Upper lobe of right lung (tissue), 1 donor: ENCODE results near the gene CBLN2. TPM values are rescaled to one million over a fixed set of nuclear protein-coding genes. Genes with fewer than 3 reads are reported as not detected.

Experiments
- ATAC-seq: fragments of 200-7000 bp; cut with Tn5 transposase; one replicate; pipeline ENCODE4 v1.9.1; 2020; ENCODE audit warnings: mild to moderate bottlenecking, moderate library complexity
- DNase-seq: peaks from one replicate; pipeline ENCODE4 v3.0.0-alpha.2; 2020
- H3K27ac ChIP-seq: fragments of 200-600 bp; one replicate; pipeline ENCODE4 v1.8.0; 2022
- H3K27me3 ChIP-seq: fragments of 200-600 bp; one replicate; pipeline ENCODE4 v1.8.0; 2022; ENCODE audit warnings: mild to moderate bottlenecking
- H3K36me3 ChIP-seq: fragments of 200-600 bp; one replicate; pipeline ENCODE4 v1.8.0; 2022
- H3K4me1 ChIP-seq: fragments of 200-600 bp; one replicate; pipeline ENCODE4 v1.8.0; 2022
- H3K4me3 ChIP-seq: fragments of 200-600 bp; one replicate; pipeline ENCODE4 v1.8.0; 2022; ENCODE audit warnings: mild to moderate bottlenecking
- H3K9me3 ChIP-seq: fragments of 200-600 bp; one replicate; pipeline ENCODE4 v1.8.0; 2022
- CTCF ChIP-seq: fragments of 200-600 bp; IDR thresholded peaks from one replicate; pipeline ENCODE4 v1.8.0; 2022; ENCODE audit warnings: antibody characterized with exemption
- intact Hi-C: fragments of 100-400 bp; cut with DNase I; formaldehyde crosslinking; loops from one replicate; pipeline ENCODE4 v1.11.0; 2022
- total RNA-seq: library from RNA; stranded (reverse); fragmentation: NEBNext Ultra II Directional; extraction: Animal tissue kit (Norgen Biotek cat#: 25700); gene quantifications from one replicate; pipeline ENCODE4 v1.2.1, GENCODE V29; 2021
- donor health status: DM: no; HTN: yes; CAD: no; lungs with severe emphysema.

The CBLN2 gene
- total RNA-seq, 1 donor from 2014 or later, result 0.26 TPM

GRCh38 chr18:72541871-72542332, 2.2 kb downstream of the CBLN2 start:
- Histone ChIP-seq H3K27ac (no peak overlapping the region), H3K36me3 (no peaks in the 10 kb centered on the region), H3K9me3 (no peaks in the 10 kb centered on the region), H3K4me1 (peaks cover 4% of the 10 kb centered on the region), H3K4me3 (no peak overlapping the region), H3K27me3 (peaks cover 45% of the 10 kb centered on the region)
- TF ChIP-seq CTCF, result no peak
- DNase-seq (no peak), ATAC-seq (no peak)
- intact Hi-C loops, result no loop called here

GRCh38 chr18:72539901-72540300, 4.2 kb downstream of the CBLN2 start:
- no peaks in the 10 kb centered on the region for H3K9me3 ChIP-seq
- TF ChIP-seq CTCF, result no peak

GRCh38 chr18:72530622-72531021, 13.5 kb downstream of the CBLN2 start:
- intact Hi-C loops, result no loop called here
- Histone ChIP-seq H3K36me3 (no peaks in the 10 kb centered on the region), H3K27ac (no peak overlapping the region), H3K27me3 (no peaks in the 10 kb centered on the region), H3K4me1 (no peaks in the 10 kb centered on the region), H3K4me3 (no peak overlapping the region), H3K9me3 (no peaks in the 10 kb centered on the region)
- DNase-seq (no peak), ATAC-seq (no peak)
- TF ChIP-seq CTCF, result no peak

More at GRCh38 chr18:72539901-72540300, 4.2 kb downstream of the CBLN2 start:
- no peaks in the 10 kb centered on the region for H3K36me3 ChIP-seq
- no peak overlapping the region for H3K4me3 ChIP-seq
- no peak overlapping the region for H3K27ac ChIP-seq
- H3K27me3 ChIP-seq, result peaks cover 42% of the 10 kb centered on the region
- no peak for DNase-seq
- H3K4me1 ChIP-seq, result peaks cover 4% of the 10 kb centered on the region
- intact Hi-C loops, result no loop called here
- ATAC-seq, result no peak

- ATAC-seq (no peak), DNase-seq (no peak)
- H3K9me3 ChIP-seq, result no peaks in the 10 kb centered on the region
- H3K36me3 ChIP-seq, result no peaks in the 10 kb centered on the region
- H3K27ac ChIP-seq, result no peak overlapping the region
- H3K4me3 ChIP-seq, result no peak overlapping the region
- no peaks in the 10 kb centered on the region for H3K27me3 ChIP-seq
- intact Hi-C loops, result no loop called here
- no peaks in the 10 kb centered on the region for H3K4me1 ChIP-seq
- no peak for TF ChIP-seq CTCF
Observed at GRCh38 chr18:72504866-72505265, 39.3 kb downstream of the CBLN2 start.

GRCh38 chr18:72502671-72503431, 41.3 kb downstream of the CBLN2 start:
- Histone ChIP-seq H3K27me3 (no peaks in the 10 kb centered on the region), H3K36me3 (no peaks in the 10 kb centered on the region), H3K9me3 (no peaks in the 10 kb centered on the region), H3K4me1 (no peaks in the 10 kb centered on the region), H3K27ac (no peak overlapping the region), H3K4me3 (no peak overlapping the region)
- TF ChIP-seq CTCF, result no peak
- intact Hi-C loops, result no loop called here
- DNase-seq (no peak), ATAC-seq (peak; percentile 41)
